ENCODE measurements around the gene CBFA2T2.

DNA sequence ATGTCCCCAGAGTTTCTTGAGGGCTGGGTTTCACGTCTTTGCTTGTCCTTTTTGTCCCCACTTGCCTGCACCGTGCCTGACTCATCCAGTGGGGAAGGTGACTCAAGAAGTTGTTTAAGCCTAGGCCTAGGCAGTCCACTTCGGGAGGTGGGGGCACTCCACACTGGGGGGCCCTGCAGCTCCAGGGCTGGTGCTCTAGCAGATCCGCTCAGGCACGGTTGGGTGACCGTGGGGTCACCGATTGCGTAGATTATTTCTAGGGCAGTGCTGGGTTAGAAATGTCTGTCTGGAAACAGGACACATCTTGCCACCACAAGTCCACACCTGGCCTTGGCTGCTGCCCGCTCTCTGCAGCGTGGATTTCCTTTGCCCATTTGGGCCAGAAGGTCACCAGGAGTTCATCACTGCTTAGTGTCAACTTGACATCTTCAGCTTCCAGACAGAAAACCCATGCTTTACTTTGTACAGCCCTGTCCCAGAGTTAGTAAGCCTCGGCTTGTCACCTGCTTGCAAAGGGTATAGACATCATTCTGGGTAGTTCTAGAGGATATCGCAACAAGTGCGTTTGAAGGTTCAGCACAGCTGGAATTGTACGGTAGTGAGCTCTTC, 158.6 kb downstream of the CBFA2T2 start:
- no peak for TF ChIP-seq POLR2A (IDR thresholded peaks at IDR 0.05)
- TF ChIP-seq, protein P1, sequence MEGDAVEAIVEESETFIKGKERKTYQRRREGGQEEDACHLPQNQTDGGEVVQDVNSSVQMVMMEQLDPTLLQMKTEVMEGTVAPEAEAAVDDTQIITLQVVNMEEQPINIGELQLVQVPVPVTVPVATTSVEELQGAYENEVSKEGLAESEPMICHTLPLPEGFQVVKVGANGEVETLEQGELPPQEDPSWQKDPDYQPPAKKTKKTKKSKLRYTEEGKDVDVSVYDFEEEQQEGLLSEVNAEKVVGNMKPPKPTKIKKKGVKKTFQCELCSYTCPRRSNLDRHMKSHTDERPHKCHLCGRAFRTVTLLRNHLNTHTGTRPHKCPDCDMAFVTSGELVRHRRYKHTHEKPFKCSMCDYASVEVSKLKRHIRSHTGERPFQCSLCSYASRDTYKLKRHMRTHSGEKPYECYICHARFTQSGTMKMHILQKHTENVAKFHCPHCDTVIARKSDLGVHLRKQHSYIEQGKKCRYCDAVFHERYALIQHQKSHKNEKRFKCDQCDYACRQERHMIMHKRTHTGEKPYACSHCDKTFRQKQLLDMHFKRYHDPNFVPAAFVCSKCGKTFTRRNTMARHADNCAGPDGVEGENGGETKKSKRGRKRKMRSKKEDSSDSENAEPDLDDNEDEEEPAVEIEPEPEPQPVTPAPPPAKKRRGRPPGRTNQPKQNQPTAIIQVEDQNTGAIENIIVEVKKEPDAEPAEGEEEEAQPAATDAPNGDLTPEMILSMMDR (IDR thresholded peaks at IDR 0.05): no peak

All from upper lobe of left lung (tissue), 4 donors.